ENCODE results near the gene FAM217B. TPM values are rescaled to one million over a fixed set of nuclear protein-coding genes. Genes with fewer than 3 reads are reported as not detected.

Gene FAM217B
- total and polyA plus RNA-seq, 2 of the 8 experiments (the other 6 are each of a cell fraction or from before 2014, with no cell fraction given) = 5.4 to 28.5 TPM

- TF ChIP-seq FOSL1 (IDR thresholded peaks at IDR 0.05; ENCODE audit: insufficient read depth, low read depth, low read length) (no peak), HDAC6 (IDR thresholded peaks at IDR 0.05; ENCODE audit: low read depth, low read length) (no peak), SIX5 (IDR thresholded peaks at IDR 0.05; ENCODE audit: low read depth, low read length) (no peak), SAP30 (IDR thresholded peaks at IDR 0.05; ENCODE audit: insufficient read depth, insufficient replicate concordance, low read length) (no peak), E2F6 (IDR thresholded peaks at IDR 0.05) (no peak), YY1 (IDR thresholded peaks at IDR 0.05; ENCODE audit: low read depth, low read length) (no peak), RBBP5 (IDR thresholded peaks at IDR 0.05; ENCODE audit: borderline replicate concordance, low read depth, low read length) (no peak), SP1 (IDR thresholded peaks at IDR 0.05; ENCODE audit: low read depth, low read length) (no peak), MAFK (IDR thresholded peaks at IDR 0.05; ENCODE audit: low read depth, low read length) (no peak), TEAD4 (IDR thresholded peaks at IDR 0.05; ENCODE audit: low read depth, low read length) (no peak)
- no peak overlapping the region for H2AFZ ChIP-seq (ENCODE audit: low read length)
- H3K4me2 ChIP-seq (ENCODE audit: insufficient read depth in 1 of 2, low read depth in 2 of 2, low read length in 2 of 2) = no peak overlapping the region
- H4K8ac ChIP-seq (ENCODE audit: extremely low read depth, insufficient read depth, low read length) = no peak overlapping the region
- H3K27ac ChIP-seq (ENCODE audit: low read depth, low read length) = no peak overlapping the region
- WGBS, 2 experiments (ENCODE audit: extremely low coverage in 1 of 2, insufficient coverage in 1 of 2, insufficient read length in 1 of 2, insufficient replicate concordance in 2 of 2, low coverage in 1 of 2, low lambda C conversion rate in 2 of 2, missing lambda C conversion rate in 1 of 2) = 100% methylated on average over 4 of the region's 4 CpGs; no CpG with 5 or more reads in 1 of the 2 experiments
- H3K79me1 ChIP-seq (ENCODE audit: low read depth, low read length) = no peaks in the 10 kb centered on the region
- peaks cover 5 to 12% of the 10 kb centered on the region in 2 experiments; a peak in 3 of 4 replicates for H3K9me3 ChIP-seq (ENCODE audit: insufficient read depth in 2 of 2, low read depth in 1 of 2, low read length in 1 of 2)
- H3K23me2 ChIP-seq (ENCODE audit: low read depth, low read length) = peaks cover 18% of the 10 kb centered on the region
- H3K4ac ChIP-seq (replicated peaks; ENCODE audit: insufficient read length, low read depth, low read length) = no peak overlapping the region
- H2BK5ac ChIP-seq (ENCODE audit: low read depth, low read length) = no peak overlapping the region
- DNase-seq (ENCODE audit: low read depth in 1 of 2, low spot score in 2 of 2) (no peak), FAIRE-seq (no peak)
- peaks cover 0 to 5% of the 10 kb centered on the region in 2 experiments; a peak in 1 of 4 replicates for H3K79me2 ChIP-seq (ENCODE audit: control insufficient read depth in 1 of 2, insufficient read depth in 2 of 2, low read length in 2 of 2)
- H2BK12ac ChIP-seq (ENCODE audit: low read depth, low read length) = no peak overlapping the region
- no peak overlapping the region for H4K91ac ChIP-seq (replicated peaks; ENCODE audit: insufficient read length, low read length)
- no peak overlapping the region for H3K4me3 ChIP-seq (ENCODE audit: extremely low read depth in 1 of 4, insufficient read depth in 2 of 4, low read depth in 3 of 4, low read length in 4 of 4)
- ChIA-PET CTCF (ENCODE audit: partially characterized antibody) (interaction anchor here (0.6 to 1.4 kb wide), 4 partner anchors 11 to 119 kb away, joined by 3 to 6 read pairs (median 4); no protein-coding TSS in a partner anchor), POLR2A (ENCODE audit: partially characterized antibody) (no interaction called here)
- no peak overlapping the region for H2BK20ac ChIP-seq (ENCODE audit: low read length)
- no peak overlapping the region for H3K23ac ChIP-seq (ENCODE audit: insufficient read length)
- no peak overlapping the region for H3K18ac ChIP-seq (ENCODE audit: extremely low read depth, low read length)
- no peak overlapping the region for H2BK120ac ChIP-seq (replicated peaks; ENCODE audit: low read depth, low read length)
- H4K20me1 ChIP-seq (replicated peaks in 1 of 2; ENCODE audit: control insufficient read depth in 1 of 2, insufficient read depth in 2 of 2, low read length in 2 of 2) = peaks cover 0 to 7% of the 10 kb centered on the region in 2 experiments
- no peak overlapping the region for H4K5ac ChIP-seq (ENCODE audit: insufficient read length, low read depth, low read length)
- H3K14ac ChIP-seq (ENCODE audit: insufficient read length) = no peak overlapping the region
- H2AK5ac ChIP-seq (ENCODE audit: low read depth, low read length) = no peak overlapping the region
- H3K4me1 ChIP-seq (replicated peaks in 1 of 4; ENCODE audit: control insufficient read depth in 3 of 4, insufficient read depth in 4 of 4, low read length in 3 of 4) = peaks cover 0 to 4% (median 2%) of the 10 kb centered on the region in 4 experiments; a peak in 4 of 7 replicates
- no peak overlapping the region for H3K9ac ChIP-seq (replicated peaks in 1 of 4; ENCODE audit: extremely low read depth in 1 of 4, low read depth in 3 of 4, low read length in 3 of 4)
- H2BK15ac ChIP-seq (ENCODE audit: low read length) = no peak overlapping the region
- H3K56ac ChIP-seq (replicated peaks; ENCODE audit: insufficient read length, low read depth, low read length) = no peak overlapping the region
- H3K36me3 ChIP-seq (ENCODE audit: control insufficient read depth in 2 of 4, insufficient read depth in 4 of 4, low read length in 3 of 4) = peaks cover 0 to 9% (median 4%) of the 10 kb centered on the region in 4 experiments; a peak in 3 of 8 replicates
- H3K27me3 ChIP-seq (replicated peaks in 1 of 4; ENCODE audit: control insufficient read depth in 3 of 4, extremely low read depth in 1 of 4, insufficient read depth in 3 of 4, low read length in 3 of 4) = peaks cover 9 to 30% (median 23%) of the 10 kb centered on the region in 4 experiments
Measured at GRCh38 chr20:59938221-59938620, 2.0 kb upstream of the FAM217B start.

Measured in H1 (cell line).